ENCODE measurements around the gene SLC41A1.

The SLC41A1 gene

DNA sequence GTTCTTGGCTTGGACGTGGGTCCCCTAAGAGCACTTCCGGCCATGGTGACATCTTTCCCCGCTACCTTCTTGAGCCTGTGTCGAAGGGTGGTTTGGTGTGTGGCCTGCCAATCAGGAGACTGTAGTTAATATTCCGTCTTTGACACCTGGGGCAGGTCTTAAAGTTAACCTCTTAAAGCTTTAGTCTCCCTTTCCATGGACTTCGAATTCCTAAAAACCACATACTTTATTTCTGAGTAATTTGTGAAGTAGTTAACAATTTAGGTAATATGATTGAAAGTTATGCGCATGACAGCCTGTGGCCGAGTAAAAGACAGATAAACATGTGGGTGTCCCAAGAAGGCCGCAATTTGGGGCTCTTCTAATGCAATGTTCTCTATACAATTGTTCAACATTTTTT is 27.6 kb downstream of the SLC41A1 start:
- DNase-seq, result no peak

DNA sequence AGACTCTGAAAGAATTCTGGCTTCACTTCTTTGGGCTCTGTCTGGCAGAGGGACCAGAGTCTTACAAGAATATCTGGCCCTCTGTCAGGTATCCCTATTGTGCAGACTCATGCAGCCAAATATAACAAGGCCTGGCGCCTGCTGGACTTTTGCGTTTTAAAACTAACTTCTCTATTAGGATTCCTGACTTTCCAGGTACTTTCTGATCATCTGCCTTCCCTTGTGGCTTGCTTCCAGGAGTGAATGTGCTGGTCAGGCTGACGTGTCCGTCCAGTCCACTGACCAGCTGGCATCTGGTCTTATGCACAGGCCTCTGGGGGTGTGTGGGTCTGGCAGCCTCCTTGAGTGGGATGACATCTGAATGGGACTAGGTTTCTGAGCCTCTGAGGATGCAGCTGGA is 29.1 kb downstream of the SLC41A1 start:
- no peak for DNase-seq

DNA sequence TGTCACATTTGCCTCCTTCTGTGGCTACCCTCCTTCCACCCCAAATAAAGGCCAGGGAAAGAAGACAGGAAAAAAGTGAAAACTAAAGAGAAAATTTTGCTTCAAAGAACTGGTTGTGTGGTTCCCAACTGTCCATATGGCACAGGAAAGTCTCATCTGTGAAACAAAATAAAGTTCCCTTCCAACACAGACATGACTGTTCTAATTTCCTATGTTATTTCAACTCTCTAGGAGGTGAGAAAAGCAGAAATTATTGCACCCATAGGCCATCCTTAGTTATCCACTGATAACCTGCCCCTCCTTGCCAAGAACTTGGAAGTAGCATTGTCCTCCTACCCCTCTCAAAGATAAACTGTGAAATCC is 29.6 kb downstream of the SLC41A1 start:
- no peak for DNase-seq

DNA sequence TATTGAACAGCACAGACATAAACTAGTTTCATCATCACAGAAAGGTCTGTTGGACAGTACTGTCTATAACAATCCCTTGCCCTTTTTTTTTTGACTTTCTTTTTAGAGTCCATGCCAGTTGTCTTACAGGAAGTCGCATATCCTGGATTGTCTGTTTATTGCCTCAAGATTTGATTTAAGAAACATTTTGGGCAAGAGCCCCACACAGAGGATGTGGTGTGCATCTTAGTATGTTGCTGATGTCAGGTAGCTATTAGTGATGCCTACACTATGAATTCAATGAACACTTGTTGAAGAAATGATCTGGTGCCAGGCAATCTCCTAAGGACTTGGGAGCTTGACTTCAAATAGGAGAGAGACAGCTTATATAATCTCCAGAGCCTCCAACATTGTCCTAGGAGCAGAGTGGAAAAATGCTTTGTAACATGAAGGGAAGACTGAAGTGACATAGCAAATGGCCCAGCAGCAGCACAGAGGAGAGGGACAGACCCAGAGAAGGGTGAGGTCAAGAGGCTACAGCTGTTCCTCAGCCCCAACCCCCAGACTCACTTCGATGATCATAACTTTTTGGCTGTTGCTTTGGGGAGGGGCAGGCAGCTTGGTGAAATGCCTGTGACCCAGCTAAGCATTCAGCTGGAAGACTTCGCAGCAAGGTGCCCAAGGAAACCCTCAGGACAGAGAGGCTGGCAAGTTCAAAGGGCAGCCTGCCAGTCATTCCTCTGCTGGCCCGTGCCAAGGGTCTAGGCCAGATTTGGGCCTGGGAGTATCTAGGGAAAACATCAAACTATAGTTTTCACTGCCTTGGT is 30.2 kb downstream of the SLC41A1 start:
- no peak for DNase-seq

DNA sequence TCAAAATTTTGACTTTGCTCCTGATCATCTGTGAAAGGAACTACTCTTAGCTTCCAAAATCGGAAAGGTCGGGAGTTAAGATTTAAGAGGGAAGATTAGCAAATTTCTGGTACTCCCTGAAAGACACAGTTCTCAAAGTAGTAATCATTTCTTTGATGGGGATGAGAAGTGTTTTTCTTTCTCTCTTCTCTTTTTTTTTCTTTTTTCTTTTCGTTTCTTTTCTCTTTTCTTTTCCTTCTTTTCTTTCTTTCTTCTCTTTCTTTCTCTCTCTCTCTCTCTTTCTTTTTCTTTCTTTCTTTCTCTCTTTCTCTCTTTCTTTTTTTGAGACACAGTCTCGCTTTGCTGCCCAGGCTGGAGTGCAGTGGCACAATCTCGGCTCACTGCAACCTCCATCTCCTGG is 32.7 kb downstream of the SLC41A1 start:
- DNase-seq, result no peak

DNA sequence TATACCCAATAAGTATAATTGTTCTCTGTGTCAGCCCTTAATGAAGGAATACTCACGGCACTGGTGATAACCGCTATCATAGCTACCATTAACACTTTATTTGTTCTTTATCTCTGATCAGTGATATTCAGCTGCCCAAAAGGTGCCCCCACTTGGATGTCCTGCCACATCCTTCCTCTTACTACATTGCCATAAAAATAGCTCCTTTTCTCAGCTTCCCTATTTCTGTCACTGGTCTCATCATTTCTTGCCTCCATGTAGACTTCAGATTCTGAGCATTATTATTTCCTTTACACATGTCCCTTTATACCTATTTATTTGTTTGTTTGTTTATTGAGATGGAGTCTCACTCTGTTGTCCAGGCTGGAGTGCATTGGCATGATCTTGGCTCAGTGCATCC is 35.0 kb downstream of the SLC41A1 start:
- DNase-seq, result no peak

DNA sequence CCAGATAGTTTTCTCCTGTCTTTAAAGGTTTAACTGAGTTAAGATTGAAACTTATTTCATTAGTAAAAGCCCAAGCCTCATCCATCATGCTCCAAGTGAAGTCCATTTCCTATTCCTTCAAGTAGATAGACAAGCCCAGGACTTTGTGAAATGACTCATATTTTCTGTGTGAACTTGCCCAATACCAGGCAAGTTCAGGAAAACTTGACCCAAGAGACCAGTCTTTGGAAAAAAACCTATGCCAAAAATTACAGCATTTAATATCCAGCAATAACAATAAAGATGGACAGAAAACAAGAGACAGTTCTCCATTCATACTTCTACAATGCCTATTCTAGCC is 37.3 kb downstream of the SLC41A1 start:
- DNase-seq, result no peak

DNA sequence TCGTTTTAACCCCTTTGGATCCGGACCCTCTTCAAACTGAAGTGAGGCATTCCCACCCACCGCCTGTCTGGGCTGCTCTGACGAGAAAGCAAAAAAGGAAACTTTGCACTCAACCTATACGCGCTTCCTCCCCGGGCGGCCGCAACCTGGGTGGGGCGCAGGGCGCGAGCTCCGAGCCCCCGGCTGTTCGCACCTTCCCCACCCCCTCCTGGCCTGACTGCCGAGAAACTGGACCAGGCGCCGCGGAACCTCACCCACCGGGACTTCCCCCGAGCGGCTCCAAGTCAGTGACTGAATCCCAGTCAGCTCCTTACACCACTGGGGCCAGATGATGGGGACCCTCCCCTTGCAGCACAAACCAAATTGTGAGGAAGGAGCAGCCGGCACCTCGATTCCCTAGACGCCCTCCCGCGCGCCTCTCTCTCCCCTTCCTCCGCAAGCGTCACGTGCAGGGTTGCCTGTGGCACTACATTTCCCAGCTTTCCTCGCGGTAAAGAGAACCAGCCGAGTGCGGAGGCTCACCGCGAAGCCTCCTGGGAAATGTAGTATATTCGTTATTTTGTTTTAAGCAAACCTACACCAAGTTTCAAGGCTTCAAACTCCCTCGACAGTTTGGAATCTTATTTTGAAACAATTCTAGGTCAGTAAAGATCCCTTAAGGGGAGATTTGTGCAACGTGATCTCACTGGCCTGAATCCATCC is 37.8 kb downstream of the SLC41A1 start, which contains the start of gene RAB29:
RAB29 (minus strand) TSS at position 468 of the 702 bp plus-strand sequence. CDS start 526 bp downstream, outside the sequence.
- DNase-seq, result peak; percentile 87

DNA sequence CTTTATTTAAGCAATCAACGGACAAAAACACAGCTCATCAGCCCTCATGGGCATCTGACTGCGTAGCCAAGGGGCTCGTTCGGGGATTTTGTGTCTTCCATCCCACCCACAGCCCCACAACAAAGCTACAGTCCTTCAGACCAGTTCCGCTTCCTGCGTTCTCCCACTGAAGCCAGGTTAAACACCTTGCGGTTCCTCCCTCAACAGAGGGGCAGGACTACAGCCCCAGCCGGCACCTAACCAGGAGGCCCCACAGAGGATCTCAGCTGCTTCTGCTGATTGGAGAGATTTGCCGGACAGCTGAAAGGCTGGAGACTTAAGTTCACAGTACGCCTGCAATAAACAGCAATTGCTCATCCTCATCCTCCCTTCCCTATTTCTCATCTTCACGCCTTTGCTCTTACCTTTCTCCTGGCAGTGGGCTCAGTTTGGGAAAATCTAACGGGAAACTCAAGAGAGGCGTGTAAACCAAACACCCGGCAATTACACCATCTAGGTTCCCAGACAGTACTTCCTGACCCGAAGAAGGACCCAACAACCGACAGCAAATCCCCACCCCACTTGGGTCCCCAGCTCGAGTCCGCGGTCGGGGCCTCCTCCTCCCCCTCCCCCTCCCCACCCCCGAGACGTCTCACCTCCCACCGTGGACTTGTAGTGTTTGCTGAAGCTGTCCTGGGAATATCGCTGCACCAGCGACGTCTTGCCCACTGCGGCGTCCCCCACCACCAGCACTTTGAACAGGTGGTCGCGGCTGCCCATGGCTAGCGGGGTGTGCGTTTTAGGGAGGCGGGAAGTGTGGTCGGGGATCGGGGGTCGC is 38.6 kb downstream of the SLC41A1 start:
- peak; percentile 47 for DNase-seq

DNA sequence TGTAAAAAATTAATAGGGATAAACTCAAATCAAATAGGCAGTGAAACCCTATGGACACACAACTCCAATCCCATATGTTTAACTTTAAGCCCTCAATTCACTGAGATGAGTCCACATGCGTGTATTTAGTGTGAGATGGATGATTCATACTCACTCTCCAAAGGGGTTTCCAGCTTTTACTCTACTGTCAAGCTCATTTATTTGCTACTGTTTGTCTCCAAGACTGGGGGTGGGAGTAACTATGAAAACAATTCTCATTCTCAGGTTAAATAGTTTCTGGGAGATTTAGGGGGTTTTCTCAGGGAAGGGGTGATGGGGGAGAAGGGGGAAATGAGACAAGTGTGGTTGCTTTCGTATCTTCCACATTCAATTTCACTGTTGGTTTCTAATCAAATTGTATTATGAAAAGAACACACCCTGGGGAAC is 40.4 kb downstream of the SLC41A1 start:
- no peak for DNase-seq

DNA sequence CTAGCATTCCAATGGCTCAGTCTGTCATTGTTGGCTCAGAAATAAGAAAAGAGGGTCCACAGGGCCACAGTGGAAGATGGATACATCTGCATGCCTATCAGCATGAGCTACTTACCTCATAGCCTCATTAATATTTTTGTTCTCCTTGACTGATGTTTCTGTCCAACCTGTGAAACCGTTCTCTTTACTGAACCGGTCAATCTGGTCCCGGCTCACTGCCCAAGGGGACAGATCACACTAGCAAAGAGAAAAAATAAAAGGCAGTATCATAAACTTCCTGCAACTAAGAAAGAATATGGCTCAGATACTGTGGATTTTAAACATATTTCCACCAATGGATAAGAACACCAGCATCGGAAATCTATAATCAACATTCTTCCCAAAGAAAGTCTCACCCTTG is 42.4 kb downstream of the SLC41A1 start:
- no peak for DNase-seq

DNA sequence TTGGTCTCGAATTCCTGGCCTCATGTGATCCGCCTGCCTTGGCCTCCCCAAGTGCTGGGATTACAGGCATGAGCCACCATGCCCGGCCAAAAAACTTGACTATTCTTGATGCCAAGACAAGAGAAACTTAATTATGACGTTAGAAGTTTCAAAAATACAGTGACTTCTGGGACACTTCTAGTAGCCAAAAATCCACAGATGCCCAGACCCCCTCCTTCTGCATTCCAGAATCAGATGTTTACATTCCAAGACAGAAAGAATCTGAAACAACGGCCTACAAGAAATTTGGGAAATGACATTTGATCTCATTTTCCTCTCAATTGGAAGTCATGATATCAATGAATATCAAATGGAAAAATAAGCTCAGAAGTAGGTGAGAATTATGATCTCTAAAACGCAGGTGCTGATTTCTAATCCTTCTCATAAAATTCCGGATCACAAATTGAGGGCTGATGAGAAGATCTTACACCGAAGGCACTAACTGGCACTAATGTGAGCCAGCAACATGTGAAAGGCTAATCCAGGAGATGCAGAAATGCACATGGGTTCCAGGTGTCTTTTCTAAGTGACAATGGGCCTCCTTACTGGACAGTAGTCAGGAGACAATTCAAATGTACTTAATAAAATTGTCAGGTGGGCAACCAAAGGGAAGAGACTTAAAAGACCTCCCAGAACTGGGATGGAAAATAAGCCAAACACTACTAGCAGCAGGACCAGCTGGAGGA is 43.2 kb downstream of the SLC41A1 start:
- no peak for DNase-seq

DNA sequence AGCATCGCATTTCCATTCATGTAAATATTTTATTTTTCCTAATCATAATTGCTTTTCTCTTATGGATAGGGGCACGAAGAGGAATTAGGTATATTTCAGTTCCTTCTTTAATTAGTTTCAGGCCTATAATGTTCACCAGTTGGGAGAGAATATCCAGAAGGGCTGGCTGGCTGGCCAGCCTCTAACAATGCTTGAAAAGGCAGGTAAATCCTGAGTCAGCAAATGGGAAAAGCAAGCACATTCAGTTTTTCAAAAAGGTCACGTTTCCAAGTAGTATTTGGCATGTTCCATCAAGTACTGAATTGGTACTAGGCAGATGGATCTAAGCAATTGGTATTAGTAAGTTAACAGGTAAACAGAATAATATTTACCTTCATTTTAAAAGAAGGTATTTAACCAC is 45.8 kb downstream of the SLC41A1 start:
- DNase-seq, result no peak

DNA sequence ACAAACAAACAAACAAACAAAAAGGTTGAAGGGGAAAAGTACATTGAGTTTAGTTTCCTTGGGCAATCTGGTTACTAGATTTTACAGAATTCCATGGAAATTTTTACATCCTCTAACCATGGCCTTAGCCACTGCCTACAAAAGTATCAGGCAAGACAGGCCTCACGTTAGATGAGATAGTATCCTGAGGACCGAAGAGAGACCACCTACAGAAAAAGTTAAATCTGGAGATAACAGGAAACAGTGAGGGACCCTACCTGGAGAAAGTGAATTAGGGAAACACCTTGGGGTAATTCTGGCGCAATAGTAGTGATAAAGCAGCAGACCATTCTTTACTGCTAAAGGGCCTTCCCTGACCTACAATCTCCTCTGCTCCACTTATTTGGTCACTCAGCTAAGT is 46.4 kb downstream of the SLC41A1 start:
- no peak for DNase-seq

DNA sequence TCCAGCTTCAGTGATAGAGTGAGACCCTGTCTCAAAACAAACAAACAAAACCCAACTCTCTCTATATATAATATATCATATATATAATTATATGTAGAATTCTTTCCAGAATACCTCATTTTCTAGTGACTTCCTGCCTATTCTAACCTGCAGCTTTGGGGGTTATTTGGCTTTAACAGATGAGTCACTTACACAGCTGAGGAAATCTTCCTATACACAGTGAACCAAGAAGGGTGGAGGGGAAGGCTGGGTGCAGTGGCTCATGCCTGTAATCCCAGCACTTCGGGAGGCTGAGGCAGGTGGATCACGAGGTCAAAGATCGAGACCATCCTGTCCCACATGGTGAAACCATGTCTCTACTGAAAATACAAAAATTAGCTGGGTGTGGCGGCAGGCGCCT is 47.0 kb downstream of the SLC41A1 start:
- DNase-seq, result no peak

DNA sequence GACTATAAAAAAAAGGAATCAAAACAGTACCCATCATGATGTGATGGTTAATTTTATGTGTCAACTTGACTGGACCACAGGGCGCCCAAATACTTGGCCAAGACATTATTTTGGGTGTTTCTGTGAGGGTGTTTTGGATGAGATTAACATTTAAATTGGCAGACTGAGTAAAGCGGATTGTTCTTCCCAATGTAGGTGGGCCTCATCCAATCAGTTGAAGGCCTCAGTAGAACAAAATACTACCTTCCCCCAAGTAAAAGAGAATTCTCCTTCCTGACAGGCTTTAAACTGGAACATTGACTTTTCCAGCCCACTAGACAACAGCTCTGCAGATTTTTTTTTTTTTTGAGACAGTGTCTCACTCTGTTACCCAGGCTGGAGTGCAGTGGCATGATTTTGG is 48.4 kb downstream of the SLC41A1 start:
- no peak for DNase-seq

DNA sequence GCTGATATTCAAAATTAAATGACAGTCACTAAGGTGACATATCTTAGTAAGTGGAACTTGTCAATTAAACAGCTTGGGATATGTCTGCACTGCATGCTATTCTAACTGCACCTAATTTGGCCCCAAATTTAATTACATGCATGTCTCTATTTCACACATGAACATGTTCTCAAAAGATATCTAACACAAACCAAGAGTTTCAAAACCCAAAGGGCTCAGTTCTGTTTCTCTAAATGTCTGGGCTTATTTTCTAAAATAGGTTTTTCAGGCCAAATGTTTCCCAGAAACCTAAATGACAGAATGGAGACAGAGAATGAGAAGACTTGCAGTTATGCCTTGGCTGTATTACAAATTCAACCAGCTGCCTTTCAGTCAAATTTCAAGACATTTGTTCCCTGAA is 49.0 kb downstream of the SLC41A1 start:
- no peak for DNase-seq

DNA sequence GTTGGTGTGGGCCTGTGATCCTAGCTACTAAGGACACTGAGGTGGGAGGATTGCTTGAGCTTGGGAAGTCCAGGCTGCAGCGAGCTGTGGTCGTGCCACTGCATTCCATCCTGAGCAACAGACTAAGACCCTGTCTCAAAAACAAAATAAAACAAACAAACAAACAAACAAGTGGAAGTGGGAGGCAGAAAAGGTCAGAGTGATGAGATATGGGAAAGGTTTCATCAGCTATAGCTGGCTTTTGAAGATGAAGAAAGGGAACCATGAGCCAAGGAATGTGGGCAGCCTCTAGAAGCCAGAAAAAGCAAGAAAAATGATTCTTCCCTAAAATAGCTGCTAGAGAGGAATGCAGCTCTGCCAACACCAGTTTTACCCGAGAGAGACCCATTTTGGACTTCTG is 52.4 kb downstream of the SLC41A1 start:
- no peak for DNase-seq

DNA sequence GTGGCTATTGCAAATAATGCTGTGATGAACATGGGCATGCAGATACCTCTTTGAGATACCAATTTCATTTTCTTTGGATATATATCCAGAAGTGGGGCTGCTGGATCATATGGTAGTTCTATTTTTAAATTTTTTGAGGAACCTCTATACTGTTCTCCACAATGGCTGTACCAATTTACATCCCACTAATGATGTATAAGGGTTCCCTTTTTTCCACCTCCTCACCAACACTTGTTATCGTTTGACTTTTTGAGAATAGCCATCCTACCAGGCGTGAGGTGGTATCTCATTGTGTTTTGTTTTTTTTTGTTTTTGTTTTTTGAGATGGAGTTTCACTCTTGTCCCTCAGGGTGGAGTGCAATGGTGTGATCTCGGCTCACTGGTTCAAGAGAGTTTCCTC is 56.4 kb downstream of the SLC41A1 start:
- no peak for DNase-seq

DNA sequence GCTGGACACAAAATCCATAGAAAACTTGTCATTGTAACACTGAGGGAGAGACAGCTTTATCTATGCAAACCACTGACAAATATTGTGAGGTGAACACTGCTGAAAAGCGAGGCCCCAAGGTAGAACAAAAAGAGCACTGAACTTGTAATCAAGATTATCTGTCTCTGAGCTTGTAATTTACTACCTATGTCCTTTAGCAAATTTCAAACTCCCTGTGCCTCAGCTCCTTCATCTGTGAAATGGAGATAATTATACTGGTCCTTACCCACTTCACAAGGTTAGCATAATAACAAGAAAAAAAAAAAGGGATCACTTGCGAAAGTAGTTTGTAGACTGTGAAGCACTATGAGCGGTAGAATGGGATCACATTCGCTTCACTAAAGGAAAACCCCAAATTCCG is 58.1 kb downstream of the SLC41A1 start:
- no peak for DNase-seq

DNA sequence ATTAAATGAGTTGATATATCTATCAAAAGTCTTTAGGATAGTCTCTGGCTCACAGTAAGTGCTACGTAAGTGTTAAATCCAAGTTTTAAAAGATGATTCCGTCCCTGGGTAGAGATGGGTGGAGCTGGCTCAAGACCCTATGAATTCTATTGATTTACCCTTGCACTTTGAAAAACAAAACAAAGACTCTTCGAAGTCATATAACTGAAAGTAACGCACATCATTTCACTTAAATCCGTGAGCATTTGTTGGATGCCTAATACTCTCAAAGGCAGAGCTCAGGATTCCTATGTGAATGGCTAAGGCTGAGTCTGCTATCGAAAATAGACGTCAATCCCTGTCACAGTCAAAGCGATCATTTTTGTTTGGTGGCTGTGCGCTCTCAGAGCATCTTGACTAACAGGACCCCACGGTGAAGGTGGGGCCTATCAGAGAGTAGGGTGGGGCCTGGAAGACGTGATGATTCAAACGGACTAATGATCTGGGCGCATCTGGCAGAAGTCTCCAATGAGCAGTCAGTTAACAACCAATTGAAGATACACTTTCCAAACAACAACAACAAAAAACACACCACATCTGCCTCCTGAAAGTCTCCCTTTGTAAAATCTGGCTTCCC is 61.9 kb downstream of the SLC41A1 start:
- DNase-seq, result no peak

Data from activated CD4-positive, alpha-beta T cell treated with anti-CD3 and anti-CD28 coated beads for 48 hours (primary cell).